ENCODE data around the gene TMEM187.

TMEM187 gene

DNA sequence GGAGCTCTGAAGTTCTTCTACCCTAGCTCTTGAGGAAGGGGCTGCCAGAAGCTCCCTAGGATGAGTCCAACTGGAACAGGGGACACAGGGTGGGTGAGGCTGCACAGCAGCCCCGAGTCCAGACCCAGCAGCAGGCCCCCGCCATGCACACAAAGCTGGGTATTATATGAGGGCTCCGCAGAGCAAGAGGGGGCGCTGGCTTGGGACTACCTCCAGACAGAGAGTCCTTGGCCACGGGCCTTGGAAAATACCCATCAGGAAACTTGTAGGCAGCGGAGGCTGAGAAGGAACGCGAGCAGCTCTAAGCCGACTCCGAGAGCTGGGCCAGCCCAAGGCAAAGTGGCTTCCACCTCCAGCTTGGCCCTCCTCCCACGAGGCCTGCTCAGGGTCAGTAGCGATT, 9.0 kb upstream of the TMEM187 start:
- no peak overlapping the region for H2AFZ ChIP-seq (ENCODE audit: low read depth, low read length)
- H3K4me2 ChIP-seq (ENCODE audit: insufficient read depth, low read length): no peak overlapping the region
- no peak for TF ChIP-seq EZH2 (IDR thresholded peaks at IDR 0.05; ENCODE audit: borderline replicate concordance, low read depth, low read length, severe bottlenecking)
- TF ChIP-seq, protein P1, sequence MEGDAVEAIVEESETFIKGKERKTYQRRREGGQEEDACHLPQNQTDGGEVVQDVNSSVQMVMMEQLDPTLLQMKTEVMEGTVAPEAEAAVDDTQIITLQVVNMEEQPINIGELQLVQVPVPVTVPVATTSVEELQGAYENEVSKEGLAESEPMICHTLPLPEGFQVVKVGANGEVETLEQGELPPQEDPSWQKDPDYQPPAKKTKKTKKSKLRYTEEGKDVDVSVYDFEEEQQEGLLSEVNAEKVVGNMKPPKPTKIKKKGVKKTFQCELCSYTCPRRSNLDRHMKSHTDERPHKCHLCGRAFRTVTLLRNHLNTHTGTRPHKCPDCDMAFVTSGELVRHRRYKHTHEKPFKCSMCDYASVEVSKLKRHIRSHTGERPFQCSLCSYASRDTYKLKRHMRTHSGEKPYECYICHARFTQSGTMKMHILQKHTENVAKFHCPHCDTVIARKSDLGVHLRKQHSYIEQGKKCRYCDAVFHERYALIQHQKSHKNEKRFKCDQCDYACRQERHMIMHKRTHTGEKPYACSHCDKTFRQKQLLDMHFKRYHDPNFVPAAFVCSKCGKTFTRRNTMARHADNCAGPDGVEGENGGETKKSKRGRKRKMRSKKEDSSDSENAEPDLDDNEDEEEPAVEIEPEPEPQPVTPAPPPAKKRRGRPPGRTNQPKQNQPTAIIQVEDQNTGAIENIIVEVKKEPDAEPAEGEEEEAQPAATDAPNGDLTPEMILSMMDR (IDR thresholded peaks at IDR 0.05; ENCODE audit: borderline replicate concordance, extremely low read depth, low read length, poor library complexity, severe bottlenecking): no peak
- H3K9ac ChIP-seq (ENCODE audit: low read depth, low read length): no peak overlapping the region
- no peak overlapping the region for H3K27ac ChIP-seq (ENCODE audit: low read length)
- H3K9me3 ChIP-seq (ENCODE audit: insufficient read depth, low read length, severe bottlenecking): no peaks in the 10 kb centered on the region
- H3K27me3 ChIP-seq (ENCODE audit: insufficient read depth, low read length, poor library complexity): no peaks in the 10 kb centered on the region
- H3K79me2 ChIP-seq (ENCODE audit: insufficient read depth, low read length): peaks cover 90% of the 10 kb centered on the region
- peaks cover 100% of the 10 kb centered on the region for H3K36me3 ChIP-seq (ENCODE audit: insufficient read depth, low read length)
- H3K4me1 ChIP-seq (ENCODE audit: insufficient read depth, low read length): peaks cover 29% of the 10 kb centered on the region
- DNase-seq (no peak), ATAC-seq (ENCODE audit: insufficient read depth, low read depth) (no peak)
- H3K4me3 ChIP-seq (ENCODE audit: low read depth in 1 of 2, low read length in 2 of 2): no peak overlapping the region
- H4K20me1 ChIP-seq (ENCODE audit: insufficient read depth, low read length): peaks cover 90% of the 10 kb centered on the region

DNA sequence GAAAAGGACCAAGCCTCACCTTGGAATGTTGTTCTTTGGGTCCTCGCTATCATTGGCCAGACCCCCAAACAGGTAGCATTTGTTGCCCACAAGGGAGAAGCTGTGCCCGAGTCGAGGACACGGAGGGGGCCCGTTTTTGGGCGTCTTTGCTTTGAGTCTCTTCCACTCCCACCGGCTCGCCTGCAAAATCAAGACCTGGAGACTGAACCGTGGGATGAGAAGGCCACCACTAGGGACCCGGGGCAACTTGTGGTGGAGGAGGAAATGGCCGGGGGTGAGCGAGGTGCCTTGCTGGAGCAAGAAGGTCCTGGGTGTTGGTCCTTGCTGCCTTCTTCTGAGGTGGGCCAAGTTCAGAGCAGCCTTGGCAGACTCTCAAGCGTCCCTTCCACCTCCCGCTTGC, 8.4 kb upstream of the TMEM187 start:
- Histone ChIP-seq H3K36me3 (ENCODE audit: insufficient read depth, low read length) (peaks cover 97% of the 10 kb centered on the region), H2AFZ (ENCODE audit: low read depth, low read length) (no peak overlapping the region), H3K4me1 (ENCODE audit: insufficient read depth, low read length) (peaks cover 33% of the 10 kb centered on the region), H3K79me2 (ENCODE audit: insufficient read depth, low read length) (peaks cover 96% of the 10 kb centered on the region), H3K27ac (ENCODE audit: low read length) (no peak overlapping the region), H3K9me3 (ENCODE audit: insufficient read depth, low read length, severe bottlenecking) (no peaks in the 10 kb centered on the region), H4K20me1 (ENCODE audit: insufficient read depth, low read length) (peaks cover 89% of the 10 kb centered on the region), H3K27me3 (ENCODE audit: insufficient read depth, low read length, poor library complexity) (no peaks in the 10 kb centered on the region), H3K4me3 (ENCODE audit: low read depth in 1 of 2, low read length in 2 of 2) (no peak overlapping the region), H3K4me2 (ENCODE audit: insufficient read depth, low read length) (no peak overlapping the region), H3K9ac (ENCODE audit: low read depth, low read length) (no peak overlapping the region)
- DNase-seq (no peak), ATAC-seq (ENCODE audit: insufficient read depth, low read depth) (no peak)
- TF ChIP-seq, protein P1 (IDR thresholded peaks at IDR 0.05; ENCODE audit: borderline replicate concordance, extremely low read depth, low read length, poor library complexity, severe bottlenecking): no peak
- no peak for TF ChIP-seq EZH2 (IDR thresholded peaks at IDR 0.05; ENCODE audit: borderline replicate concordance, low read depth, low read length, severe bottlenecking)

DNA sequence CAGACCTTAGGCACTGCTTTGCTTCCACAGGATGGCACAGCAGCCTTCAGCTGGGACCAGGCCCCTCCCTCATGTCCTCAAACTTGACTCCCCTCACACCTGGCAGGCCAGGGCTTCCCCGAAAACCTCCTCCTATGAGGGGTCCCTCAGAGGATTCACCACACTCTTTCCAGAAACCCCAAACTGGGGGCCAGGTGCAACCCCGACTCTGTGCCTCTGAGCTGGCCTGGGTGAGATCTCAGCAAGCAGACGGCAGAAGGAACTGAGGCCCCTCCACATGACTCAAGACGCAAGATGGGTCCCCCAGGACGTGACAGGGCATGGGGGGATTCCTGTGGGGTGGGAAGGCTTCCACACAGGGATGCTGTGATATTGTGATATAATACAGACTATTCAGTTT, 7.1 kb upstream of the TMEM187 start:
- no peak overlapping the region for H2AFZ ChIP-seq (ENCODE audit: low read depth, low read length)
- H4K20me1 ChIP-seq (ENCODE audit: insufficient read depth, low read length): peaks cover 87% of the 10 kb centered on the region
- peaks cover 93% of the 10 kb centered on the region for H3K36me3 ChIP-seq (ENCODE audit: insufficient read depth, low read length)

More for the DNA sequence above, 7.1 kb upstream of the TMEM187 start:
- Histone ChIP-seq H3K4me3 (ENCODE audit: low read depth in 1 of 2, low read length in 2 of 2) (no peak overlapping the region), H3K27ac (ENCODE audit: low read length) (no peak overlapping the region), H3K4me1 (ENCODE audit: insufficient read depth, low read length) (peaks cover 33% of the 10 kb centered on the region), H3K4me2 (ENCODE audit: insufficient read depth, low read length) (peak overlapping the region; percentile 67; the same call in 1 of the 2 replicates), H3K9ac (ENCODE audit: low read depth, low read length) (no peak overlapping the region), H3K9me3 (ENCODE audit: insufficient read depth, low read length, severe bottlenecking) (no peaks in the 10 kb centered on the region), H3K27me3 (ENCODE audit: insufficient read depth, low read length, poor library complexity) (no peaks in the 10 kb centered on the region), H3K79me2 (ENCODE audit: insufficient read depth, low read length) (peaks cover 99% of the 10 kb centered on the region)
- TF ChIP-seq EZH2 (IDR thresholded peaks at IDR 0.05; ENCODE audit: borderline replicate concordance, low read depth, low read length, severe bottlenecking): no peak
- TF ChIP-seq, protein P1 (IDR thresholded peaks at IDR 0.05; ENCODE audit: borderline replicate concordance, extremely low read depth, low read length, poor library complexity, severe bottlenecking): no peak
- DNase-seq (no peak), ATAC-seq (ENCODE audit: insufficient read depth, low read depth) (no peak)

Data from DND-41 (cell line).